ENCODE results near the gene SH3GL1.

Gene SH3GL1

DNA sequence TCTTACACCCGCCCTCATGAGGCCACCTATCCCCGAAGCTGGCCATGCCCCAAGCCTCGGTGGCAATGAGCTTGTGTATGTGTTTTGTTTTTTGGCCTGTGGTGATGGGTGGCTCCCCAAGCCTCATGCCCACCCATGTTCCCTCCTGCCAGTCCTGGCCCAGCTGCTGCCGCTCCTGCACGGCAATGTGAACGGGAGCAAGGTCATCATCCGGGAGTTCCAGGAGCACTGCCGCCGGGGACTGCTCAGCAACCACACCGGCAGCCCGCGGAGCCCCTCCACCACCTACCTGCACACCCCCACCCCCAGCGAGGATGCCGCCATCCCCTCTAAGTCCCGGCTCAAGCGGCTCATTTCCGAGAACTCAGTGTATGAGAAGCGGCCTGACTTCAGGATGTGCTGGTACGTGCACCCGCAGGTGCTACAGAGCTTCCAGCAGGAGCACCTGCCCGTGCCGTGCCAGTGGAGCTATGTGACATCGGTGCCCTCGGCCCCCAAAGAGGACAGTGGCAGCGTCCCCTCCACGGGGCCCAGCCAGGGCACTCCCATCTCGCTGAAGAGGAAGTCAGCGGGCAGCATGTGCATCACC is 32.7 kb upstream of the SH3GL1 start:
- FAIRE-seq (no peak), DNase-seq (ENCODE audit: insufficient read length, low spot score) (no peak)

DNA sequence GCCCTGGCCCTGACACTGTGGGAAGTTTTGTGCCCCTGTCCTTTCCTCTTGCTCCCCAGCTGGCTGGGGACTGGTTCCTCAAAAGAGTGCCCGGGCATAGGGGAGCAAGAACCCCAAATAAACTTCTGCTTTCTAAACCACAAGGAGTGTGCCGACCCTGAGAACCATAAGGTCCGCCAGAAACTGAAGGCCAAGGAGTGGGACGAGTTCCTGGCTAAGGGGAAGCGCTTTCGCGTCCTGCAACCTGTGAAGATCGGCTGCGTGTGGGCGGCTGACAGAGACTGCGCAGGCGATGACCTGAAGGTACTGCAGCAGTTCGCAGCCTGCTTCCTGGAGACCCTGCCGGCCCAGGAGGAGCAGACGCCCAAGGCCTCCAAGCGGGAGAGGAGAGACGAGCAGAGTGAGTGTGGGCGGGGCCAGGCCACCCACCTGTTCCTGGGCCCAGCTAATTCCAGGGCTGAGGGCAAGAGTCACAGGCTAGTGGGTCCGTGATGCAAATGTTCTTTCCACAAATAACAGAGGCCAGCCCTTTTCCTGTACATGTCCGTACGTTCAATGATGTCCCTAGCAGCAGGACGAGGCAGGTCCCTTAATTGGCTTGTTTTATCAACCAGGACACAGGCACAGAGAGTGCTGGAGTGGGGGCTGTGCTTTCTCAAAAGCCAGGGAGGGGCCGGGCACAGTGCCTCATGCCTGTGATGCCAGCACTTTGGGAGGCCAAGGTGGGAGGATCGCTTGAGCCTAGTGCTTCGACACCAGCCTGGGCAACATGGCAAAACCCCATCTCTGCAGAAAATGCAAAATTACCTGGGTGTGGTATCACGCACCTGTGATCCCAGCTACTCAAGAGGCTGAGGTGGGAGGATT is 31.7 kb upstream of the SH3GL1 start:
- FAIRE-seq (peak; percentile 68), DNase-seq (ENCODE audit: insufficient read length, low spot score) (peak; percentile 44)

DNA sequence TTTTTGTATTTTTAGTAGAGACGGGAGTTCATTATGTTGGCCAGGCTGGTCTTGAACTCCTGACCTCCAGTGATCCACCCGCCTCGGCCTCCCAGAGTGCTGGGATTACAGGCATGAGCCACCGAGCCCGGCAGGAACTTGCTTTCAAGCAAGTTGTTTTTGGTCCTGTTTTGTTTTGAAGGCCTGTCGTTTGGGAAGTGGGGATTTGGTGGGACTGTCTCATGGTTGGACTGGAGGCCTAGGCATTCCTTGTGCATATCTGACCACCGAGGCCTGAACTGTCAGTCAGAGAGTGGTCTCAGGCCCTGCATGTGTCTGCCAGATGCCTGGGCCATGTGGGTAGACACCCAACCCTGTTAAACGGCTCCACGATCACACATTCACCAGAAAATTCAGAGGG is 30.9 kb upstream of the SH3GL1 start:
- no peak for DNase-seq (ENCODE audit: insufficient read length, low spot score)
- no peak for FAIRE-seq

DNA sequence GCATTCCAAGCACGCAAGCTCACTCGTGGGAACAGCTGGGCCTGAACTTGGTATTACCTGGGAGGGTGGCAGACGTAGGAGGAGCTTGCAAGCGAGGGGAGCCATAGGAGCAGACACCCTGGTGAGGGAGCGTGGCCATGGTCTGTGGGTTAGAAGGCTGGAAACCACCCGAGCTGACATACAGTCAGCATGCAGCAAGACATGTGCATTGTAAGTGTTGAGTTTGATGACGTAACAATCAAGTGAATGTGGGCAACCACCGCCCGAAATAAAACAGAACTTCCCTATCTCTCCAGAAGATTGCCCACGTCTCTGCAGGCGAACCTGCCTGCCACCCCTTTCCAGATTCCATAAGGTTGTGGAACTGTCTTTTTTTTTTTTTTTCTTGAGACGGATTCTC is 30.4 kb upstream of the SH3GL1 start:
- FAIRE-seq, result no peak
- no peak for DNase-seq (ENCODE audit: insufficient read length, low spot score)

DNA sequence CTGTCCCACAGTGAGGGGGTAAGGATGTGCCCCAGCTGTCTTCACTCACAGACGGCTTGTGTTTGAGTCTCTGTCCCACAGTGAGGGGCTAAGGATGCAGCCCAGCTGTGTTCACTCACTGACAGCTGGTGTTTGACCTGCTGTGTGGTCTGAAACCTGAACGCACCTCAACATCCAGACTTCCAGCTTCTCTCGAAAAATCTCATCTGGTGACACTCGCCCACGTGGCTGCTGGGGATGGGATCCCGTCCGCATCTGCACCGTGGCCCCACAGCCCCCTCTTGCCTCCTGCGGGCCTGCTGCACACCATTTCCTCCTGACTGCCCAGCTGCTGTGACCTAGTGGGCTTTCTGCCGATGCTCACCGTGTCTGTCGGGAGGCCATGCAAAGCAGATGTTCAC is 29.4 kb upstream of the SH3GL1 start:
- FAIRE-seq, result no peak
- DNase-seq (ENCODE audit: insufficient read length, low spot score), result no peak

DNA sequence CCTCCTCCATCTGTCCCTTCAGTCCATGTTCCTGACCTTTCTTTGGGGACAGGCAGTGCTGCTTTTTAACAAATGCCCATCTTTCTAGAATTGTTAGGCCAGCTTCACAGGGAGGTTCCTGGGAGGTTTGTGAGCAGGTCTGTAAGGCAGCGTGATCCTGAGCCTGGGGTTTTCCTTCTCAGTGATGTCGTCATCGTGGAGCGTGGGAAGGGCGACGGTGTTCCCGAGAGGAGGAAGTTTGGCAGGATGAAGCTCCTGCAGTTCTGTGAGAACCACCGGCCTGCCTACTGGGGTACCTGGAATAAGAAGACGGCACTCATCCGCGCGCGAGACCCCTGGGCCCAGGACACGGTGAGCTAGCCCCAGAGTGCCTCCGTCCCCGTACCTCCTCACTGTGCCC is 28.9 kb upstream of the SH3GL1 start:
- DNase-seq (ENCODE audit: insufficient read length, low spot score) (no peak), FAIRE-seq (no peak)

DNA sequence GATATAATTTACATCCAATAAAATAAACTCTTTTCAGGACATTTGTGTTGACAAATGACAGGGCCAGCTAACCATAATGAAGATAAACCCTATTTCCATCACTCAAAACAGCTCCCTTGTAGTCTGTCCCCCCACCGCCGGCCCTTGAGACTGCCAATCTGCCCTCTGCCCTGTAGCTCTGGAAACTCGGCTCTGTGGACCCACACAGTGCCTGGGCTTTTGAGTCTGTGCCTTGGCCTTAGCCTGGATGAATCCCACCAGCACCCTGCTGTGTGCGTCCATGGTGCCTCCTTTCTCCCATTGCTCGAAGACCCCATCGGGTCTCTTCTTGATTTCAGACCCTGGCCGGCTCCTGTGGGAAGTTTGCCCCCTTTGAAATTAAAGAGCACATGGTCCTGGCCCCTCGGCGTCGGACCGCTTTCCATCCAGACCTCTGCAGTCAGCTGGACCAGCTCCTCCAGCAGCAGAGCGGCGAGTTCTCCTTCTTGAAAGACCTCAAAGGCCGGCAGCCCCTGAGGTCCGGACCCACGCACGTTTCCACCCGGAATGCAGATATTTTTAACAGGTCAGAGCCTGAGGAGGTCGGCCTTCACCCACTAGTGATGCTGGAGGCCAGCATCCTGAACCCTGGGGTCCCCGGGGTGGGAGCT is 28.1 kb upstream of the SH3GL1 start:
- FAIRE-seq (no peak), DNase-seq (ENCODE audit: insufficient read length, low spot score) (no peak)

DNA sequence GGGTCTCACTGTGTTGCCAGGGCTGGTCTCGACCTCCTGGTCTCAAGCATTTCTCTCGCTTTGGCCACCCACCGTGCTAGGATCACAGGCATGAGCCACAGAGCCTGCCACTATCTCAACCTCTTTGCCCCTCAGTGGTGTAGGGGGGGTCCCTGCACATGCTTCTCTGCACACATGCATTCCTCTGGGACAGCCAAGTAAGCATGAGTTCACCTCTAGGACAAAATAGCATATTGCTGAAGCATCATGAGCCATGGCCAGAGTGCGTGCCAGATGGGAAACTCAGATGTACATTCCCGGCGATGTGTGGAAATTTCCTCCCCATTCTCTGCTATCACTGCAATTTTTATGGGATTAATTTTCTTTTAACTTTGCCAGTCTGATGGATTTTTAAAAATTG is 25.2 kb upstream of the SH3GL1 start:
- DNase-seq (ENCODE audit: insufficient read length, low spot score) (no peak), FAIRE-seq (no peak)

DNA sequence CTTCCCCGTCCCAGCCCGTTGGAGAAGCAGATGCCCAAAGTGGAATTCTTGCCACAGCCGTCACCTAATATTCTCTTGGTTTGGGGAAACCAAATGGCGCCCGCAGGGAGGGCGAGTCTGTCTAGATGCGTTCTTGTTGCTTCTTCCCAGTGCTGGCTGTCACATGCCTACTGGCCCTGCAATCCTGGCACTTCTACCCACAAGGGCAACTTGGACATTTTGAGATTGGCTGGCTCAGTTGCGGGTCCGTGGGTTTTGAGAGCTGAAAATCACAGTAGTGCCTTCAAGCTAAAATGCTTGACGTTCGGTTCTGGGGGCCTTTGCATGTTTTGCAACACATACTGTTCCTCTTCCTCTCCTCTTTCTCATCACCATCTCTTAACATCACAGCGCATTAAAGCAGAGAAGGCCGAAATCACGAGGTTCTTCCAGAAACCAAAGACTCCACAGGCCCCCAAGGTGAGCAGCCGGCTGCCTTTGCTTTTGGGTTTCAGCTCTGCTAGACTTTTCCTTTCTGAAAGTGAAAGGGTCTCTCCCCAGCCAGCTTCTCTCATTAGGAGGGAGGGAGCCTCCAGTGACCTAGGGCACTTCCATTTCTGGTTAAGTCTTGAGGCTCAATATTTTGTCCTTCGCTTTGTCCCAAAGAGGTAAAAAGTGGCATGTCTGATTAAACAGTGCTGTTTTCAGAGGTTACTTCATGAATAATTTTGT is 23.2 kb upstream of the SH3GL1 start:
- peak; percentile 56 for FAIRE-seq

DNA sequence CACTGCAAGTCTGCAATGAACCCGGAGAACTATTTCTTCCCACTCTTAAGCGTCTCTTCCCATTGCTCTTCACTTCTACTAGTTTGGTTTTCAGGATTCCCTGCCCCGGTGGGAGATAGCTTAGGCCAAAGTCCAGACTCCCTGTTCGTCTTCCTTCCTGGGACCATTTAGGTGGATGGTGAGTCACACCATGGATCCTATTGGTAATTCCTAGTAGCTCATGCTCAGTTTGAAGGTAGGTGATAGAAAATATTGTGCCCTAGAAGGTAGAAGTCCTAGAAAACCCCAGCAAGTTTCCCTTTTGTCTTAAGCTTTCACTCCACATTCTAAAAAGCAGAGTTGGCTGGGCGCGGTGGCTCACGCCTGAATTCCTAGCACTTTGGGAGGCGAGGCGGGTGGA is 15.9 kb upstream of the SH3GL1 start:
- DNase-seq (ENCODE audit: insufficient read length, low spot score), result no peak
- FAIRE-seq, result no peak

More for the DNA sequence above, 23.2 kb upstream of the SH3GL1 start:
- DNase-seq (ENCODE audit: insufficient read length, low spot score), result no peak

DNA sequence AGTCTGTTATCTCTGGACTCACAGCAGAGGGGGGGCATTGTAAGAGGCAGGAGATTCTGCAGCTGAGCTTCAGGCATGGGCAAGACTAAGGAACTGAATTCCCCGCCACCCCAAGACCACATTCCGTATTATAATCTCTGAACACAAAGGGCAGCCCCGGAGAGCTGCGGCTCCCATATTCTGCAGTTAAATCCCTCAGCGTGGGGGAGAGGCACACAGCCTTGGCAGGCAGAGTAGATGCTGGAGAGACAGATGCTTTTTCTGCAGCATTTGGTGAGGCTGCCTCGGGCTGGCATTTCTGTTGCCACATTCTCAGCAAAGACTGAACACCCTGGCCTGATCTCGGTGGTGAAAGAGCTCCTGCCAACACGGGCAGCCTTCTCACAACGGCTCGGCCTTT is 15.0 kb upstream of the SH3GL1 start:
- DNase-seq (ENCODE audit: insufficient read length, low spot score), result no peak
- no peak for FAIRE-seq

DNA sequence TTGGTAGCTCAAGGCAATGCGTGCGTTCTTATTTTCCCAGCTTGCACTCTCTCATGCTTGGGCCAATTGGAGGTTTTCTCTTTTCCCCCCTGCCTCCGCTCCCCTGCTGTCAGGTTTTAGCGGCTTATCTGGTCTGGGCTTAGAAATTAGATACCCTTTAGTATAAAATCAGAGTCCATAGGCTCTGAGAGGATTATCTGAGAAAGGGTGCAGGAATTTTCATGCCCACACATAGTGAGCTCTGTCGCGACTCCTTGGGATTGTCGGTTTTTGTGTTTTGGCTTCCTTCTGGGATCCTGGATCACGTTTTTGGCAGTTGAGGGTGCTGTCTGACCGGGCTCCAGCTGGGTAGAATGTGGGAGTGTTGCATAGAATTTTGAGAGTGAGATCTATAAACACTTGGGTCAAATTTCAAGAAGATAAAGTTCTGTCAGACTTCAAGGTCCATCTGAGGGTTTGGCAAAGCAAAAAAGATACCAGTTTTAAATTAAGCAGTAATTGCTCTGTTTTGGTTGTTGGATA is 14.5 kb upstream of the SH3GL1 start:
- FAIRE-seq, result no peak
- DNase-seq (ENCODE audit: insufficient read length, low spot score), result no peak

DNA sequence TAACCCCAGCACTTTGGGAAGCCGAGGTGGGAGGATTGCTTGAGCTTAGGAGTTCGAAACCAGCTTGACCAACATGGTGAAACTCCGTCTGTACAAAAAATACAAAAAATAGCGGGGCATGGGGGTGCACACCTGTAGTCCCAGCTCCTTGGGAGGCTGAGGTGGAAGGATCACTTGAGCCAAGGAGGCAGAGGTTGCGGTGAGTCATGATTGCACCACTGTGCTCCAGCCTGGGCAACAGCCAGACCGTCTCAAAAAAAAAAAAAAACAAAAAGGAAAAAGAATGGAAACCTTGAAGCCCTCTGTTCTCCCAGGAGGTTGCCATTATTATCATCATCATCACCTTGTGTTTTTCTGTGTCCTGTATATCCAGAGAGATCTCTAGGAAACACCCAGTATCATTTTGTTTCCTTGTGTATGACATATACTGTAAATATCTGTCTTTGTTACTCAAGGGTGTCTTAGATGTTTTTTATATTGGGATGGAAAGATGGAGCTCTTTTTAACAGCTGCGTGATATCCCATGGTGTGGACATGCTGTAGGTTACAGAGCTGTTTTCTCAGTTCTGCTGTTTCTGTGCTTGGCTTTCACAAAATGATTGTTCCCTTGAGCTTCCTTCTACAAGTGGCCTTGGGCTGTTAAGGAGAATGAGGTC is 13.9 kb upstream of the SH3GL1 start:
- no peak for DNase-seq (ENCODE audit: insufficient read length, low spot score)

DNA sequence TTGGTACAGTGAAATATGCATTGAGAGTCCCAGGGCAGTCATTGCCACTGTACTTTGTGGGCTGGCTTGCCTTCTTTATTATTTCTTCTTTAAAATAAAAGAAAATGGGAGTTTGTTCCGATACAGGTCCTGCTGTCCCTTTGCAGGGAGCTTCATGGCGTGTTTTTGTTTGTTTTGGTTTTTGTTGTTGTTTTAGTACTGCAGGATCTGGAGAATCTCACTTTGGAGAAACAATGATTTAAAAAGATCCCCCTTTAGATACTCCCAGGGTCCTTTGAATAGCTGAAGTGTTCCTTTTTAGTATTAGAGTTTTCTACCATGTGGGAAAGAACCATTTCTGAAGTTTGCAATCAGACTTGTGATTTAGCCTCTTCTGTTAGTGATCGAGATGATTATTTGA is 13.2 kb upstream of the SH3GL1 start:
- DNase-seq (ENCODE audit: insufficient read length, low spot score) (no peak), FAIRE-seq (no peak)

More for the DNA sequence above, 13.9 kb upstream of the SH3GL1 start:
- no peak for FAIRE-seq

DNA sequence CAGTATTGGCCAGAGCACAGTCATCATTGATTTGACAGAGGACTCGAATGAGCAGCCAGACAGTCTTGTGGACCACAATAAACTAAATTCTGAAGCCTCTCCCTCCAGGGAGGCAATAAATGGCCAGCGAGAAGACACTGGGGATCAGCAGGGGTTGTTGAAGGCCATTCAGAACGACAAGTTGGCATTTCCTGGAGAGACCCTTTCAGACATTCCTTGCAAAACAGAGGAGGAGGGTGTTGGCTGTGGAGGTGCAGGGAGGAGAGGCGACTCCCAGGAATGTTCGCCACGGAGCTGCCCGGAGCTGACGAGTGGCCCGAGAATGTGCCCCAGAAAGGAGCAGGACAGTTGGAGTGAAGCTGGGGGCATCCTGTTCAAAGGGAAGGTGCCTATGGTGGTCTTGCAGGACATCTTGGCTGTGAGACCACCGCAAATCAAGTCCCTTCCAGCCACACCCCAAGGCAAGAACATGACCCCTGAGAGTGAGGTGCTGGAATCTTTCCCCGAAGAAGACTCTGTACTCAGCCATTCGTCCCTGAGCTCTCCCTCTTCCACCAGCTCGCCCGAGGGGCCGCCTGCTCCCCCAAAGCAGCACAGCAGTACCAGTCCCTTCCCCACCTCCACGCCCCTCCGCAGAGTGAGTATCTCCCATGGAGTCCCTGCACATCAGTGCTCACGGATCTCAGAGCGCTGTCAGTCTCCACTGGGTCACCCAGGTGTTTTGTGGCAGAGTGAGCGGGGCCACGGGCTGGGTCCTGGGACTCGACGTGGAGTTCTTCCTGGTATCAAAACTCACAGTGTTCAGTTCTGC is 9.0 kb upstream of the SH3GL1 start:
- no peak for DNase-seq (ENCODE audit: insufficient read length, low spot score)
- FAIRE-seq, result no peak

DNA sequence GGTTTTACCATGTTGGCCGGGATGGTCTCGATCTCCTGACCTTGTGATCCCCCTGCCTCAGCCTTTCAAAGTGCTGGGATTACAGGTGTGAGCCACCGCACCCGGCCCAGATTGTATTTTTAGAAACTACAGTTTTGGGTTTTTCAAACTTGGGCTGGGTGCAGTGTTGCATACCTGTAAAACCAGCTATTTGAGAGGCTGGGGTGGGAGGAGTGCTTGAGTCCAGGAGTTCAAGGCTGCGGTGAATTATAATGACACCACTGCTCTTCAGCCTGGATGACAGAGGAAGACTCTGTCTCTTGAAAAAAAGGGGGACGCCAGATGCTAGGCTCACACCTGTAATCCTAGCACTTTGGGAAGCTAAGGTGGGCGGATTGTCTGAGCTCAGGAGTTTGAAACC is 6.3 kb upstream of the SH3GL1 start:
- FAIRE-seq, result no peak
- DNase-seq (ENCODE audit: insufficient read length, low spot score), result no peak

DNA sequence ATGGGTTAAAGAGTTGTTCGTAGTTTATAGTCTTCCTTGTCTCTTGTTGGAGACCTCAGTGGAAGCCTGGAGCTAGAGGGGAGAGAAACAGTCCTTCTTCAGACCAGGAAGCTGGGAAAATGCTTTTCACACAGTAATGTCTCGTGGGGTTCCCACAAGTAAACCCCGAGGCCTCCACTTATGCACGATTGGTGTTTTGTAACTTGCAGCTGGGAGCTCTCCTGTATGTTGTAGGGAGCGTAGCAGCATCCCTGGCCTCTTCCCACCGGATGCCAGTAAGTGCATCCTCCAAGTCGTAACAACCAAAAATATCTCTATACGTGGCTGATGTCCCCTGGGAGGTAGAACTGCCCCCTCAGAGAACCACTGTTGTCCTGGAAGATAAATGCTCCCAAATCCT is 5.6 kb upstream of the SH3GL1 start:
- DNase-seq (ENCODE audit: insufficient read length, low spot score), result no peak
- no peak for FAIRE-seq

DNA sequence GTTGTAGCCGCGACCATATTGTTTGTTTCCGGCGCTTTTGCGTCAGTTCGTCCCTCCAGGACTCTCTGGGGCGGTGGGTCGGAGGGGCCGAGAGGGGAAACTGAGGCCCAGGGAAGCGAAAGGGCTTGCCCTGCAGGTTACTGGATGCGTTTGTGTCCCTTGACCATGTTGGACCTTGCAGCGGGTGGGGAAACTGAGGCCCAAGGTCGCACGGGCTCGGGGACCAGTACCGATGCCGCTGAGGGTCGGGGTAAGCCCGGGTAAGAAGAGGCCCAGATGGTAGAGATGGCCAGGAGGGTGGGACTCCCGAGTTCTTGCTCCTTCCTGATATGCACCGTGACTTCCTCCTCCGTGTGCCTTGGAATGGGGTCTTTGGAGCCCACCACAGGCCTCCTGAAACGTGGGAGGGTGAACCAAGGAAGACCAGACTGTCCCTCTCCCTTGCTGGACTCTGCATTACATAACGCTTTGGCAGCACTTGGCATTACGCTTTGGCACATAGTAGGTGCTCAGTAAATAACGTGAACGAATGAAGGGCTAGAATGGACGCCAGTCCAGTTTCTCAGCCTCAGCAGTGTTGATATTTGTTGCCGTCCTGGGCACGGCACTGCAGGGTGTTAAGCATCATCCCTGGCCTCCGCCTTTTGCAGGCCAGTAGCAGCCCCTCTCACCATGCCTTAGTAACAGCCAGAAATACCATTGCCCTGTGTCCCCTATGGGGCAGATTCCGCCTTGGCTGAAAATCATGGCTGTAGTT is 2.8 kb upstream of the SH3GL1 start:
- FAIRE-seq, result no peak
- no peak for DNase-seq (ENCODE audit: insufficient read length, low spot score)
